GM21423 (cell line): Measurements from ENCODE around the gene TMBIM1.

Source experiments
- ATAC-seq: cut with Tn5 transposase; IDR thresholded peaks from one replicate; pipeline ENCODE4 v1.9.1; 2021; ENCODE audit warnings: mild to moderate bottlenecking, moderate library complexity; ENCODE audit not compliant: unreplicated experiment

The TMBIM1 gene

GRCh38 chr2:218259099-218259961, 33.0 kb downstream of the TMBIM1 start:
- no peak for ATAC-seq

- peak; percentile 87 for ATAC-seq
Measured at GRCh38 chr2:218257390-218257981, 34.8 kb downstream of the TMBIM1 start.

DNA sequence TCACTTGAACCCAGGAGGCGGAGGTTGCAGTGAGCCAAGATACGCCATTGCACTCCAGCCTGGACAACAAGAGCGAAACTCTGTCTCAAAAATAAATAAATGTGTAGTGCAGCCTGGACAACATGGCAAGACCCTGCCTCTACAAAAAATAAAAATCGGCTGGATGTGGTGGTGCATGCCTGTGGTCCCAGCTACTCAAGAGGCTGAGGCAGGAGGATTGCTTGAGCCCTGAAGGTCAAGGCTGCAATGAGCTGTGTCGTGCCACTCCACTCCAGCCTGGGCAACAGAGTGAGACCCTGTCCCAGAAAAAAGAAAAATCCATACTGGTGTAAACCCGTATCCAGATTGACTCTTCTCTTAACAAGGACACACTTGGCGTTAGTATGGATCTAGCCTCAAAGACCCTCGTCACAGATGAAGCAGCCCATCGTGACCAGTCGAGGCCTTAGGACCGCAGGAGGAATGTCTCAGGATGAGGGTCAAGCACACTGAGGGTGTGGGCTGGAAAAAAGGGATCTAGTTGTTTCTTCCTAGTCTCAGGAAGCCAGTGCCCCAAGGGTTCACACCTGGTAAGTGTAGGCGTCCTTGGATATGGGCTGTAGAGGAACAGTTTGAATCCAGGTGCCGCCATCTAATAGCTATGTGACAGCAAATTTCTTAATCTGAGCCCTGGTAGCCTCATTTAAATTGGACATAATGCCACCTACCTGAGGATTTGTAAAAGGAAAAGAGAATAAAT, 35.5 kb downstream of the TMBIM1 start:
- ATAC-seq = no peak

DNA sequence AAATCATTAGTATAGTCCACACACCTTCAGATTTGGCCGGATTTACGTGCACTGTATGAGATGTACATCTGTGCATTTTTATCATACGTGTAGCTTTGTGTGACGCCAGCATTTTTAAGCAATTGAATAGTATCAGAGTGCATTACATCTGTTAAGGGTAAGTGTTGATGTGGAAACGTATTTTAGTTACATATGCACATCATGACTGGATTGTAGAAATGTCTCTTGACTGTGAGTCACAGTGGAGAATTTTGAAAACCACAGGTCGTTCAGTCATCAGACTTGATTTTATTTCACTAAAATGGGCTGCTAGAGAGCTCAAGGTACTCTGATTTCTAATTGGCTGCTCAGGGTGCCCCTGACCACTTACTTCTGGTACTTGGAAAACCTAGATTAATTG, 36.9 kb downstream of the TMBIM1 start:
- no peak for ATAC-seq

DNA sequence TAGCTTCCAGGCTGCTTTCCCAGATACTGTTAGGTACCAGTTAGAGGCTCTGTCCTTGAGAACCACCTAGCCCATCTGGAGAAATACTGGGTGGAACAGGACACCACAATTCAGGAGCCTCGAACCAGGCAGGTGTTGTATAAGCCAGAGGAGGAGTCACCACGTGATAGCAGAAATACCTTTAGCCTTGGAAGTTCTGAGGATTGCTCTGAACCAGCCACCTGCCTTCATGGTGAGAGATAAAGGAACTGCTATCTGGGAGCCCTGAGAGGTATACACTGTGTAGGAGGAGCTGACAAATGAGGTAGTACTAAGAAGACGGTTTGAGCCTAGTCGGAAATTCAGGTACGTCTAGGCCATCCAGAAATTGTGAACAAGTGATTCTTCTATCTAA, 39.1 kb downstream of the TMBIM1 start:
- no peak for ATAC-seq

DNA sequence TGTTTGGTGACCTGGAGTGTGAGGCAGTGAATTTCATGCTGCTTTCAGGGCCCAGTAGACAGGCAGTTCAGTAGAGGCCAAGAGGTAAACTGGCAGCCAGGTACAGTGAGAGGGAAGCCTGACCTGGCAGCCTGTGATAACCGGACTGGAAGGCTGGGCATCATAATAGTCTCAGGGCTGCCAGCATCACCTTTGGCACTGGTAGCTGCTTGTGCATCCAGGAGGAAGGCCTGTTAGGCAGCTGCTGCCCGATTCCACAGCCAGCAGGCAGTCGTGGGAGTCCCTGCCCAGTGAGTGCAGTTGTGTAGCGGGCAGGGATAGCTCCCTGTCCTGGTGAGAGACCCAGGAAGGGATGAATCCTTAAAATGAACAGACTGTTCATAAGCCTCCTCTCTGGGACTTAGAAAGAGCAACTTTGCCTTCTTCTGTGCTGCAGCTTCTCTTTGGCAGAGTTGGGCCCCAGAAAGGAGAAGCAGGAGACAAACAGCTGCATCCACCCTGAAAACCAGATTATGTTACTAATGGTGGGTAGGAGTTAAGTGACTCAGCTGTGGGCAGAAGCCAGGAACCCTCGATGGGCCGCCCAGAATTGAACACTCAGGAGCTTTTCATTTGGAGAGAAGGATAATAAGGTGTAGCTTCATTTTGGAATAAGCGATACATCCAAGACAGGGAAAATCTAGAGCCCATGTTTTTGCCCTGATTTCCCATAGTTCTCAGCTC, 39.6 kb downstream of the TMBIM1 start:
- no peak for ATAC-seq

DNA sequence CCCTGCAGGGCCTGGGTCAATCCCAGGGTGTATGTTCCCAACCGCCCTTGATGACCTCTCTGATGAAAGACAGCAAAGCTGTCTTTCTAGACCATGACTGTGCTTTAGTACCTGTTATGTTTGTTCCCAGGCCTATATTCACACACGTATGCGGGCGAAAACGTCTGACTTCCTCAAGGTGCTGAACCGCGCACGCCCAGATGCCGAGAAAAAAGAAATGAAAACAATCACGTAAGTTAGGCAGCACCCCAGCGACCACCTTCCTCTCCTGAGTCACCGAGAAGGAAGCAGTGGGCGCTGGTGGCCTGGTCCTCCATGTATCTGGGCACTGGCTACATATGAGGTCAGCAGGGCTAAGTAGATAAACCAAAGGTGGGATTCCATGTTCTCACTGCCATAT, 42.6 kb downstream of the TMBIM1 start:
- no peak for ATAC-seq

DNA sequence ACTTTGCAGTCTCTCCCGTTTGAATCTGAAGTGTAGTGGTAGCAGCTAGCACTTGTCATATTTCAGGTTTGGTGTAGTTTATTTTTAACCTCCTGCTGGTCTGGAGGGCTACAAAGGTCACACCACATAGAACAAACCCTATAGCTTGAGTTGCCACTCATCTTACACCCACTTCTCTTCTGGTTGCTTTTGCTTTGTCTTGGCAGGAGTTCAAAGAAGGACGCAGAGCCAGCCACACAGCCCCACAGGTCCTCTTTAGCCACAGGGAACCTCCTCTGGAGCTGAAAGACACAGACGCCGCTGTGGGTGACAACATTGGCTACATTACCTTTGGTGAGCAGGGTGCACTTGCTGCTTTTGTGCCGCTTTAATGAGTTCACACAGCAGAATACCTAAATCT, 47.1 kb downstream of the TMBIM1 start:
- no peak for ATAC-seq

DNA sequence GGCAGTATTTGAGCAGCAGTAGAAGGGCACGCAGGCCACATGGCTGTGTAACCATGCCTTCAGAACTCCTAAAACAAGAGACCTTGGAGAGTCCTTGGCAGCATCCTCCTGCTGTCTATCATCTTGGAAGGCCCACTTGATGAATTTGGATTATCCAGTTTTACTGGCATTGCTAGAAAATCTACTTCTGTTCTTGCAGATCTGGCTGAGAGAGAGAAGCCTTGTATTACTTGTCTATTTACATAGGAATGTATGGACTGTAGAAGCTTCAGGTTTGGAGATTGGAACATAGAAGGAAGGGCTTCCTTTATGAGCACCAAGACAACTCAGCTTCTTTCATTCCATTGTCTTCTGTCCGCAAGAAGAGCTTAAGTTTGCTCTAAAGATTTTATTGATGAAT, 47.6 kb downstream of the TMBIM1 start:
- no peak for ATAC-seq

GRCh38 chr2:218244204-218244603, 48.1 kb downstream of the TMBIM1 start:
- no peak for ATAC-seq

DNA sequence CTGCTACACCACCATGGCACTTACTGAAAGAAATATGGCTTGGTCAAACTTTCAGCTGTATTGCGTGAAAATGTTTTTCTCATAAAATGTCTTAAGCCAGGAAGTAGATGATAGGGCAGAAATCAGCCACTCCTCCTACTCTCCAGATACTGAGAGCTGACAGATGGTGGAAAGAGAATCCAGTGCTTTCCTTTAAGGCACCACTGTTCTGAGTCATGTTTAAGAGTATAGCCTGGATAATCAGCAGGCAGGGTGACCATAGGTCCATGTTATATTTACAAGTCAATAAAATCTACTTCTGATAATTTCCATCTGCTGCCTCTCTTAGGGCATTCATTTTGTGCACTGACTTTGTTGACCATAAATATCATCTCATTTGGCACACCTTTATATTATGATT, 53.4 kb downstream of the TMBIM1 start:
- no peak for ATAC-seq

DNA sequence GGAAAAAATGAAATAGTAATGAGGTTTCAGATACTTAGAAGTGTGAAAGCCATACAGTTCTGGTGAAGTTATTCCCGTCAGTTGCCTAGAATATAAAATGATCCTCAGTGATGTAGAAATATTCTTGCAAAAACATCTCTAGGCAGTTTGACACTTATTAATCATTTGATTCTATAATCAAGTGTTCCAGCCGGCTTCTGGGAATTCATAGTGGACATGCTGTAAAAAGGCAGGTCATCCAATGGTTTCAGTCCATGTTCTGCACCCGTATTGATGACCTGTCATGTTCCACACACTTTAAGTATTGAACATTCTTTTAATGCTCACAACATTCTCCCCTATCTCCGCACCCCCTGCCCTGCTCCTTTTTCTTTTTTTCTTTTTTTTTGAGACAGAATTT, 55.5 kb downstream of the TMBIM1 start:
- ATAC-seq = no peak

DNA sequence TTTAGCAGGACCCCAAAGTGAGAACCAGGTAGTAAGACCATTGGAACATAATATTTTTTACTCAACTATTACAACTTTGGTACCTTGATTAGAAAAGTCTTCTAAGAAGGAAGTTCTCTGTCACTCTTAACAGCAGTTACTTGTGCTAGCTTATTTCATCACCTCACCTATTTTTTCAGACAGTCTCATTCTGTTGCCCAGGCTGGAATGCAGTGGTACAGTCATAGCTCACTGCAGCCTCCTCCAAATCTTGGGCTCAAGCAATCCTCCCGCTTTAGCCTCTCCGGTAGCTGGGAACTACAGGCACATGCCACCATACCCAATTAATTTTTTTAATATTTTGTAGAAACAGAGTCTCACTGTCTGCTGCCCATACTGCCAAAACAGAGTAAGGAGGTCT, 57.3 kb downstream of the TMBIM1 start:
- no peak for ATAC-seq

GRCh38 chr2:218234521-218234920, 57.8 kb downstream of the TMBIM1 start:
- no peak for ATAC-seq

GRCh38 chr2:218233543-218233942, 58.8 kb downstream of the TMBIM1 start:
- ATAC-seq = no peak

DNA sequence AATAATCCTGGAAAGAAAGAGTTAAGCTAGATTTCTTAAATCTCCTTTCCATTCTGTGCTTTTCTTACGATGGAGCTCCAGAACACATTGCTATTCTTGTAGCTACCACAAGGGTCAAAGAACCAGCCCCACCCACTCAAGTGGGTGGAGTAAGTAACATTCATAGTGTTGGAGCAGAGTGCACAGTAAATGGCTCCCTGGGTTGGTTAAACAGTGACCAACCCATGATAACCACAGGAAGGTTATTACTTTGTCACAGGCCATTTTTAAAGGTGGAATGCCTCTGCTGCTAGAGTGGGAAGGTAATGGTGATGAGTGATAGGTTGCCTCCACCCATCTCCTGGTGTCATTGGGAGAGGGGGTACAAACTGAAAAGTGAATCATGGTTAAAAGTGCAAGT, 61.4 kb downstream of the TMBIM1 start:
- peak; percentile 70 for ATAC-seq

DNA sequence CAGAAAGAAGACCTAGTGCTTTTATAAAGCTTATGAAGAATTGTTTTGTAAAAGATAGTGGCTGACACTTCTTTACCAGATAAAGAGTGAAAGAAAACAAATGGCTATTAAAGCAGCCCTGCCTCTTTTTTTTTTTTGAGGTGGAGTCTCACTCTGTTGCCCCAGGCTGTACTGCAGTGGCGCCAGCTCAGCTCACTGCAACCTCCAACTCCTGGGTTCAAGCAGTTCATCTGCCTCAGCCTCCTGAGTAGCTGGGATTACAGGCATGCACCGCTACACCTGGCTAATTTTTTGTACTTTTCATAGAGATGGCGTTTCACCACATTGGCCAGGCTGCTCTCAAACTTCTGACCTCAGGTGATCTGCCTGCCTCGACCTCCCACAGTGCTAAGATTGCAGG, 62.5 kb downstream of the TMBIM1 start:
- no peak for ATAC-seq

DNA sequence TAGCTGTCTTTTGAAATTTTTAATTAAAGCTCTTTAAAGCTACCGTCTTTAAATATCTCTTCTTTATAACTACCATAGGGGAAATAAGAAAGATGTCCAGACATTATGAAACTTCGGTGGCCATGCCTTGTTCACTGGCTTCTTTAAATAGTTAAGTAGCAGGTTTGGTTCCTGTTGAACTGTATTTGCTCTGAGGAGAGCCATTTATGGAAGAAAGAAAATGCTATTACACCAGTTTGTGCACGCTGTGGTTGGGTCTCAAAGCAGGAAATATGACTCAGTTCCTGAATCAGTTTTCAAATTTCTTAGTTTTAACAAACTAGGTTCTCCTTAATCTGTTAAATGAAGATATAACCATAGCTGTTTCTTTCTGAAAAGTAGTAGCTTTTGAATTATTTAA, 63.1 kb downstream of the TMBIM1 start:
- ATAC-seq = peak; percentile 83

DNA sequence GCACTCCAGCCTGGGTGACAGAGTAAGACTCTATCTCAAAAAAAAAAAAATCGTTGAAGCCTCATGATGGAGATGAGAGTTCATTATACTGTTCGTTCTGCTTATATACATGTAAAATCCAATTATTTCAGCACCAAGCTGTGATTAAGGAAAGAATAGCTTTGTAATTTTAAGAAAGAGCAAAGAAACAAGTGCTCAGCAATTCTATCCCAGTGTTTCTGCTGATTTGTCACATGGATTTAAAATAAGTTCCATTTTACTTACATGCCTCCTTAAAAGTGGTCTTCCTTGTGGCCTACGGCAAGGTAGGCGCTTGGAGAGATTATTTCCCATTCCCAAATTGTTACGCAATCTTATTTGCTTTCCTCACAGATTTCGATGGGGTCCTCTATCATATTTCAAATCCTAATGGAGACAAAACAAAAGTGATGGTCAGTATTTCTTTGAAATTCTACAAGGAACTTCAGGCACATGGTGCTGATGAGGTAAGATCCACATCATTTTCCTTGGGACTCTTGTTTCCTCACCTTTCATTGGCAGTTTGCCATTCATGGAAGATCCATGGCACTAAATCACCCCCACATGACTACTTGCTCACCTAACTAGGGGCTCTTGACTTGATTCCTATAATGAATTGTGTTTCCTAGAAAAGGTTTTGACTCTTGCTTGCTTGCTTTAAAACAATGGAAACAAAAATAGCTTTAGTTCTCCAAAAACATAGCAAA, 63.8 kb downstream of the TMBIM1 start:
- ATAC-seq = no peak

DNA sequence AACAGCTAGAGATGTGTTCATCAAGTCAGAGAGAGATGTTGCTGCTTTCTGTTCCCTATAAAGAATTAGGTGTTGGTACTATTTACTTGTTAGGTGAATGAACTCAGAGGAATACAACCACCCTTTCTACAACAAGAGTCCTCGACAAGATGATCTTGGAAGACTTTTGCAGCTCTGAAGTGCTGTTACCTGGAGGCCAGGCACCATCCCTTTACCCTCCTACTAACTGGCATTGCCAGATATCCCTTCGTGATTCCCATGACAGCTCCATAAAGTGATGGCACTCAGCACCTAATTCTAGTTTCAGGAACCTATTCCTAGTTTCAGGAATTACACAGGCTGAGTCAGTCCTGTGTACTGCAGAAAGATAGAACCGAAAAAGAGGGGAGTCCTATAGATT, 65.4 kb downstream of the TMBIM1 start:
- ATAC-seq = no peak
